ENCODE data around the gene RAB12. TPM values are rescaled to one million over a fixed set of nuclear protein-coding genes. Genes with fewer than 3 reads are reported as not detected.
"Not testable (repeated sequence)": the region's sequence is repeated elsewhere in the genome, so short reads cannot be mapped to it uniquely, and the experiment has no call there.

RAB12 gene
- total and polyA plus RNA-seq, 2 donors: 52.0 to 81.8 TPM

GRCh38 chr18:8643326-8643878 lies 34.2 kb downstream of the RAB12 start:
- 34% methylated on average over 3 of the region's 3 CpGs for WGBS

DNA sequence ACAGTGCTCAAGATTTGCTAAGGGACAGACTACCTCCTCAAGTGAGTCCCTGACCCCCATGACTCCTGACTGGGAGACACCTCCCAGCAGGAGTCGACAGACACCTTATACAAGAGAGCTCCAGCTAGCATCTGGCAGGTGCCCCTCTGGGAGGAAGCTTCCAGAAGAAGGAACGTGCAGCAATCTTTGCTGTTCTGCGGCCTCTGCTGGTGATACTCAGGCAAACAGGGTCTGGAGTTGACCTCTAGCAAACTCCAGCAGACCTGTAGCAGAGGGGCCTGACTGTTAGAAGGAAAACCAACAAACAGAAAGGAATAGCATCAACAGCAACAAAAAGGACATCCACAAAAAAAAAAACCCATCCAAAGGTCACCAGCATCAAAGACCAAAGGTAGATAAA lies 38.1 kb downstream of the RAB12 start:
- WGBS: 84% methylated on average over 3 of the region's 3 CpGs
- DNase-seq (ENCODE audit: extremely low spot score); H3K36me3 ChIP-seq (ENCODE audit: insufficient read depth); H3K4me3 ChIP-seq (ENCODE audit: low read depth, low read length); H3K4me1 ChIP-seq (ENCODE audit: insufficient read depth); H3K27ac ChIP-seq (ENCODE audit: low read depth): not testable (repeated sequence)

More at GRCh38 chr18:8643326-8643878, 34.2 kb downstream of the RAB12 start:
- H3K4me1 ChIP-seq (ENCODE audit: insufficient read depth): no peaks in the 10 kb centered on the region
- H3K4me3 ChIP-seq (ENCODE audit: low read depth, low read length): no peak overlapping the region
- no peaks in the 10 kb centered on the region for H3K36me3 ChIP-seq (ENCODE audit: insufficient read depth)
- H3K27ac ChIP-seq (ENCODE audit: low read depth): no peak overlapping the region
- no peak for DNase-seq (ENCODE audit: extremely low spot score)

GRCh38 chr18:8651478-8652261 lies 42.4 kb downstream of the RAB12 start:
- WGBS: 91% methylated on average over 7 of the region's 7 CpGs
- H3K4me3 ChIP-seq (ENCODE audit: low read depth, low read length); DNase-seq (ENCODE audit: extremely low spot score); H3K4me1 ChIP-seq (ENCODE audit: insufficient read depth); H3K36me3 ChIP-seq (ENCODE audit: insufficient read depth); H3K27ac ChIP-seq (ENCODE audit: low read depth): not testable (repeated sequence)

DNA sequence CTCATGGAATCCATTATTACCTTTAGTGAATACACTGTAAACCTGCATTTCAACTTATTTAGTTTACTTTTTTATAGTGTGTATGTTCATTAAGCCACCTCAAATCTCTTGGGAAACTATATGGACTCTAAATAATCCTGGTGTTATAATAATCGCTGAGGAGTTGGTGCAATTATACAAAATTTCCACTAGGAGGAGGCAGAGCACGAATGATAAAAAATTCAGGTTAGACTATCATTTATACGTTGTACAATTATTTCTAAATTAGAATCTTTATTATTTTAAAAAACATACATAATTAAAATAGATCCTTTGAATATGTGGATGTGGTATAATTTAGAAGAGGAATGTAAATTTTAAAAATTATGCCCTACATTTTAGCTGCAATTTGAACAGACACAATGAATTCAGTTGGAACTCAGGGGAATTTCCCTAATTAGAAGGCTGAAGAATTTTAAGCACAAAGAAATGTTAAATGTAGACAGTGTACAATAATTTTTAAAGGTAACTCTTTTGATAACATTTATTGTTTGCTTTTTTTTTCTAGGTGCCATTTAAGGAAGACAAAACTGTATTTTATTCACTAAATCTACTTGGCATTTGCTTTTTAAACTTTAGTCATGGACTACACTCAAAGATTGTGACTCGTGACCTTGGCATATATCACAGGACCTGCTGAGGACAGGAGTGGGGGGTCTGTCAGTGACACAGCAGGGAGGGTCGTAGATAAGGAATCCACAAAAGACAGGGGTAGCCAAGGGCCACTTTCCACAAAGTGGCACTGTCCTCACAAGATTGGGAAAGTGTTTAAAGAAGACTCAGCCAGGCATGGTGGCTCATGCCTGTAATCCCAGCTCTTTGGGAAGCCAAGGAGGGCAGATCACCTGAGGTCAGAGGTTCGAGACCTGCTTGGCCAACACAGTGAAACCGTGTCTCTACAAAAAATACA lies 45.5 kb downstream of the RAB12 start:
- Histone ChIP-seq H3K27ac (ENCODE audit: low read depth) (no peak overlapping the region), H3K36me3 (ENCODE audit: insufficient read depth) (no peaks in the 10 kb centered on the region), H3K4me3 (ENCODE audit: low read depth, low read length) (no peak overlapping the region), H3K4me1 (ENCODE audit: insufficient read depth) (no peaks in the 10 kb centered on the region)
- 43% methylated on average over 7 of the region's 7 CpGs for WGBS
- DNase-seq (ENCODE audit: extremely low spot score): no peak

GRCh38 chr18:8656232-8656631 lies 47.0 kb downstream of the RAB12 start:
- H3K4me3 ChIP-seq (ENCODE audit: low read depth, low read length): no peak overlapping the region
- H3K4me1 ChIP-seq (ENCODE audit: insufficient read depth): no peaks in the 10 kb centered on the region
- no peak overlapping the region for H3K27ac ChIP-seq (ENCODE audit: low read depth)
- no peaks in the 10 kb centered on the region for H3K36me3 ChIP-seq (ENCODE audit: insufficient read depth)
- DNase-seq (ENCODE audit: extremely low spot score): no peak
- 82% methylated on average over 6 of the region's 6 CpGs for WGBS

DNA sequence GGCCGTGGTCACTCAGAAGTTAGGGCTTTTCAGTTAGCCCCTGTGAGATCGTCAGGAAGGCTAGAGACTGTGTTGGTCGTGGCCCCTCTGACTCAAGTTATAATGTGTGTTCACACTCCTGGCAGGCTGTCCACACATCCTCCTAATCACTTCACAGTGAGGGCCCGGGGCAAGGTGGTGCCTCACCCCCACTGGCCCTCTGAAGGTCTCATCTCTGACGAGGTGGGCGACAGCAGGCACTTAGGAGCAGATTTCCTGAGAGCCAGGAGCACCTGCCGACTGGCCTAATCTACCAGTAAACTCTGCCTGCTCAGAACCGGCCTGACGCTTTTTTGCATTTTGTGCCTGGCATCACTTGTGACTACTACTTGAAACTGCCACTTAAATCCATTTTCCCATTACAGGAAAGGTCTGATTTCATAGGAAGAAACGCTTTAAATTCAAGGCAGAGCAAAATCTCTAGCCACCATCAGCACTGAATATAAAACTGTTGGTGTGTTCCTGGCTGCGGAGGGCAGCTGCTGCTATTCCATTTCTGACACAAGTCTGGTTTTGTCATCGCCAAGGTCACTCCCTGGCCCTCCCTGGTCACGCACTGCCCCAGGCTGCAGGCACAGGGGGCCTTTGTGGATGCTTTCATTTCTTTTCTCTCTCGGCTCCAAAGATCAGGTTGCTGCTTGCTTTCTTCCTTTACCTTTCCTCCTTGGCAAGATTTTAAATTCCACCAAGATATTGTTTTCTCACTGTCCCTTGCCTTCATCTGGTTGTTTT lies 48.0 kb downstream of the RAB12 start:
- no peak for DNase-seq (ENCODE audit: extremely low spot score)
- WGBS: 81% methylated on average over 14 of the region's 14 CpGs
- no peaks in the 10 kb centered on the region for H3K36me3 ChIP-seq (ENCODE audit: insufficient read depth)

GRCh38 chr18:8657873-8658470 lies 48.7 kb downstream of the RAB12 start:
- WGBS: 45% methylated on average over 14 of the region's 14 CpGs
- no peak overlapping the region for H3K27ac ChIP-seq (ENCODE audit: low read depth)
- no peak overlapping the region for H3K4me3 ChIP-seq (ENCODE audit: low read depth, low read length)
- no peaks in the 10 kb centered on the region for H3K36me3 ChIP-seq (ENCODE audit: insufficient read depth)
- no peak for DNase-seq (ENCODE audit: extremely low spot score)
- no peaks in the 10 kb centered on the region for H3K4me1 ChIP-seq (ENCODE audit: insufficient read depth)

More for the DNA sequence above, 48.0 kb downstream of the RAB12 start:
- H3K27ac ChIP-seq (ENCODE audit: low read depth): no peak overlapping the region
- H3K4me3 ChIP-seq (ENCODE audit: low read depth, low read length): no peak overlapping the region
- no peaks in the 10 kb centered on the region for H3K4me1 ChIP-seq (ENCODE audit: insufficient read depth)

DNA sequence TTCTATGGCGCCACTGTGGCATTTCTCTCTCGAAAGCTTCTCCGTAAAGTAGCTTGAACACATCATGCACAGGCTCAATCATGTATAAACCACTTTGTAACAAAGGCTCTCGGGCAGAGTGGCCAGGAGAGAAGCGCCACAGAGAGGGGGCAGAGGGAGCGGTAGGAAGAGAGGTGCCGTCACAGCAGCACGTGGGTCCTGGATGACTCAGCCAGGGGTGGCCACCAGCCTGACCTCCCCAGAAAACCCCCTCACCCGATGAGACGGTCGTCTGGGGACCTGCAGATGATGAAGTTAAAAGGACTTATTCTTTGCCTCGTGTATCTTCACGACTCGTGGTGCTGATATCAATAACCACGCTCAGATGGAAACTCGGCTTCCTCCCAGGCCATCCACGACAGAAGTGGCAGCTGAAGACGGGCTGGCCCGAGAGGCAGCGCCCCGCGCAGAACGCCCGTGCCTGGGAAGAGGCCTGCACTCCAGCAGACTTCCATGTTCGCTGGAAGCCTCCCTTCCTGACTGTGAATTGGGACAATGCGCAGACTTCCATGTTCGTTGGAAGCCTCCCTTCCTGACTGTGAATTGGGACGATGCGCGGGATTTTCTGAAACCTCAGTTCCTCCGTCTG lies 49.7 kb downstream of the RAB12 start:
- Histone ChIP-seq H3K4me3 (ENCODE audit: low read depth, low read length) (no peak overlapping the region), H3K4me1 (ENCODE audit: insufficient read depth) (no peaks in the 10 kb centered on the region), H3K36me3 (ENCODE audit: insufficient read depth) (no peaks in the 10 kb centered on the region), H3K27ac (ENCODE audit: low read depth) (no peak overlapping the region)
- WGBS: 95% methylated on average over 31 of the region's 31 CpGs
- no peak for DNase-seq (ENCODE audit: extremely low spot score)

- no peaks in the 10 kb centered on the region for H3K36me3 ChIP-seq (ENCODE audit: insufficient read depth)
- no peak overlapping the region for H3K4me3 ChIP-seq (ENCODE audit: low read depth, low read length)
- no peaks in the 10 kb centered on the region for H3K4me1 ChIP-seq (ENCODE audit: insufficient read depth)
- no peak overlapping the region for H3K27ac ChIP-seq (ENCODE audit: low read depth)
- DNase-seq (ENCODE audit: extremely low spot score): no peak
- 95% methylated on average over 36 of the region's 36 CpGs for WGBS
These were observed 50.5 kb downstream of the RAB12 start for GRCh38 chr18:8659609-8660242.

- Histone ChIP-seq H3K36me3 (ENCODE audit: insufficient read depth) (no peaks in the 10 kb centered on the region), H3K4me1 (ENCODE audit: insufficient read depth) (no peaks in the 10 kb centered on the region), H3K4me3 (ENCODE audit: low read depth, low read length) (no peak overlapping the region), H3K27ac (ENCODE audit: low read depth) (no peak overlapping the region)
- WGBS: 87% methylated on average over 5 of the region's 5 CpGs
- DNase-seq (ENCODE audit: extremely low spot score): no peak
These were observed 51.1 kb downstream of the RAB12 start for GRCh38 chr18:8660316-8660715.

- Histone ChIP-seq H3K36me3 (ENCODE audit: insufficient read depth) (no peaks in the 10 kb centered on the region), H3K27ac (ENCODE audit: low read depth) (no peak overlapping the region), H3K4me1 (ENCODE audit: insufficient read depth) (no peaks in the 10 kb centered on the region), H3K4me3 (ENCODE audit: low read depth, low read length) (no peak overlapping the region)
- peak; percentile 61 for DNase-seq (ENCODE audit: extremely low spot score)
- WGBS: 52% methylated on average over 18 of the region's 18 CpGs
These were observed 52.7 kb downstream of the RAB12 start for GRCh38 chr18:8661754-8662559.
